ENCODE data around the gene SEC24D. TPM values are rescaled to one million over a fixed set of nuclear protein-coding genes. Genes with fewer than 3 reads are reported as not detected.

Gene SEC24D
- total RNA-seq, 1 experiment from 2014 or later, result 63.1 TPM

DNA sequence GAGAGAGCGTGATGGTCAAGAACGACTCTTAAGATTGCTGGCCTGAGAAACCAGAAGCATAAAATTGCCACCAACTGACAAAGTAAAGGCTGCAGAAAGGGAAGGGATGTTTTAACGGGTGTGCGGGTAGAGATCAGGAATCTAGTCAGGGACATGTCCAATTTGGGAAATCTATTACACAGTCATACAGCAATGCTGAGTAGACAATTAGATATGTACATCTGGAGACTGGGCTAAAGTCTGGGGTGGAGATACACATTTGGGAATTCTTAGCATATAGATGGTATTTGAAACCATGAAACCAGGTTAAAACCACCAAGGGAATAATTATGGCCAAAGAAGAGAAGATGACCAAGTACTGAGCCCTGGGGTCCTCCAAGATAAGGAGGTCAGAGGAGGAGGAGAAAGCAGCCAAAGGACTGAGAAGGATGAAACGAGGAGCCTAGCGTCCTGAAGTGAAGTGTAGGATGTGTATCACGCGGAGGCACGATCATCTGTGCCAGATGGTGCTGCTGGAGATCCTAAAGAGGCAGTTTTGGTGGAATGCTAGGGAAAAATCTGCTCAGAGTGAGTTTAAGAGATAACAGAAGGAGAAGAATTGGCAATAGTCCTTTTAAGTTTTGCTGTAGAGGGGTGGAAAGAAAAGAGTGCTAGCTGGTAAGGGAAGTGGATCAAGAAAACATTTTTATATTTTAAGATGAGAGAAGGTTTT, 36.5 kb downstream of the SEC24D start:
- no peak for TF ChIP-seq CREM (CRISPR knock-in tag; IDR thresholded peaks at IDR 0.05)
- TF ChIP-seq TEAD4 (CRISPR knock-in tag; IDR thresholded peaks at IDR 0.05), result no peak
- TF ChIP-seq, protein P1, sequence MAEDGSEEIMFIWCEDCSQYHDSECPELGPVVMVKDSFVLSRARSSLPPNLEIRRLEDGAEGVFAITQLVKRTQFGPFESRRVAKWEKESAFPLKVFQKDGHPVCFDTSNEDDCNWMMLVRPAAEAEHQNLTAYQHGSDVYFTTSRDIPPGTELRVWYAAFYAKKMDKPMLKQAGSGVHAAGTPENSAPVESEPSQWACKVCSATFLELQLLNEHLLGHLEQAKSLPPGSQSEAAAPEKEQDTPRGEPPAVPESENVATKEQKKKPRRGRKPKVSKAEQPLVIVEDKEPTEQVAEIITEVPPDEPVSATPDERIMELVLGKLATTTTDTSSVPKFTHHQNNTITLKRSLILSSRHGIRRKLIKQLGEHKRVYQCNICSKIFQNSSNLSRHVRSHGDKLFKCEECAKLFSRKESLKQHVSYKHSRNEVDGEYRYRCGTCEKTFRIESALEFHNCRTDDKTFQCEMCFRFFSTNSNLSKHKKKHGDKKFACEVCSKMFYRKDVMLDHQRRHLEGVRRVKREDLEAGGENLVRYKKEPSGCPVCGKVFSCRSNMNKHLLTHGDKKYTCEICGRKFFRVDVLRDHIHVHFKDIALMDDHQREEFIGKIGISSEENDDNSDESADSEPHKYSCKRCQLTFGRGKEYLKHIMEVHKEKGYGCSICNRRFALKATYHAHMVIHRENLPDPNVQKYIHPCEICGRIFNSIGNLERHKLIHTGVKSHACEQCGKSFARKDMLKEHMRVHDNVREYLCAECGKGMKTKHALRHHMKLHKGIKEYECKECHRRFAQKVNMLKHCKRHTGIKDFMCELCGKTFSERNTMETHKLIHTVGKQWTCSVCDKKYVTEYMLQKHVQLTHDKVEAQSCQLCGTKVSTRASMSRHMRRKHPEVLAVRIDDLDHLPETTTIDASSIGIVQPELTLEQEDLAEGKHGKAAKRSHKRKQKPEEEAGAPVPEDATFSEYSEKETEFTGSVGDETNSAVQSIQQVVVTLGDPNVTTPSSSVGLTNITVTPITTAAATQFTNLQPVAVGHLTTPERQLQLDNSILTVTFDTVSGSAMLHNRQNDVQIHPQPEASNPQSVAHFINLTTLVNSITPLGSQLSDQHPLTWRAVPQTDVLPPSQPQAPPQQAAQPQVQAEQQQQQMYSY (CRISPR knock-in tag; IDR thresholded peaks at IDR 0.05), result no peak
- no peaks in the 10 kb centered on the region for H3K9me3 Mint-ChIP-seq
- DNase-seq (ENCODE audit: low spot score) (no peak), ATAC-seq (no peak)
- CTCF ChIA-PET, result interaction anchor here (0.7 to 1.3 kb wide), 5 partner anchors 17 to 71 kb away, joined by 3 to 4 read pairs (median 3); no protein-coding TSS in a partner anchor
- H3K27me3 Mint-ChIP-seq (ENCODE audit: low read depth), result no peaks in the 10 kb centered on the region
- POLR2A ChIA-PET, result no interaction called here
- peaks cover 20% of the 10 kb centered on the region for H3K4me1 Mint-ChIP-seq
- H3K36me3 Mint-ChIP-seq, result peaks cover 47% of the 10 kb centered on the region
- H3K27ac Mint-ChIP-seq, result peak overlapping the region; percentile 44
- H3K4me3 Mint-ChIP-seq, result no peak overlapping the region

DNA sequence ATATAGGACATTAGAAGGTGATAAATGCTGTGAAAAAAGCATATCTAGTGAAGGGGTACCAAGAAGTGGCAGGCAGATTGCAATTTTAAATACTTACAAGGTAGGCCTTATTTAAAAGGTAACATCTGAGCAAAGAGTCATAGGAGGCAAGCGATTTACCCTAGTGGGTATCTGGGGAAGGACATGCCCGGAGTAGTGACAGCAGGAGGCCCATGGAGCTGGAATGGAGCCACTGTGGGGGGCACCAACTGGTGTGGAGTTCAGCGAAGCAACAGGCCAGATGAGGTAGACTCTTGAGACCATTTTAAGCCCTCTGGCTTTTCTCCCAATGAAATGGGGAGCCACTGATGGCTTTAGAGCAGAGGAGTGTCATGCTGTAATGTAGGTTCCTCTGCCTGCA, 37.3 kb downstream of the SEC24D start:
- Mint-ChIP-seq H3K9me3 (no peaks in the 10 kb centered on the region), H3K4me1 (peaks cover 15% of the 10 kb centered on the region), H3K36me3 (peaks cover 46% of the 10 kb centered on the region), H3K27me3 (ENCODE audit: low read depth) (no peaks in the 10 kb centered on the region), H3K27ac (peak overlapping the region; percentile 44), H3K4me3 (no peak overlapping the region)
- ATAC-seq (peak; percentile 86), DNase-seq (ENCODE audit: low spot score) (peak; percentile 30)
- TF ChIP-seq TEAD1 (CRISPR knock-in tag; IDR thresholded peaks at IDR 0.05) (no peak), ZNF219 (CRISPR knock-in tag; IDR thresholded peaks at IDR 0.05; ENCODE audit: borderline replicate concordance) (no peak), SOX15 (CRISPR knock-in tag; IDR thresholded peaks at IDR 0.05) (no peak), SP1 (CRISPR knock-in tag; conservative IDR thresholded peaks at IDR 0.05) (no peak), ZNF138 (CRISPR knock-in tag; conservative IDR thresholded peaks at IDR 0.05) (no peak), NR3C1 (CRISPR knock-in tag; conservative IDR thresholded peaks at IDR 0.05; ENCODE audit: low read depth) (no peak), ZNF317 (CRISPR knock-in tag; IDR thresholded peaks at IDR 0.05; ENCODE audit: borderline replicate concordance, low read depth) (no peak), ZNF396 (CRISPR knock-in tag; IDR thresholded peaks at IDR 0.05; ENCODE audit: borderline replicate concordance) (no peak), IRF2 (CRISPR knock-in tag; IDR thresholded peaks at IDR 0.05; ENCODE audit: borderline replicate concordance, low read depth) (no peak), GRHL2 (CRISPR knock-in tag; IDR thresholded peaks at IDR 0.05; ENCODE audit: insufficient replicate concordance, severe bottlenecking) (no peak), EMX1 (CRISPR knock-in tag; IDR thresholded peaks at IDR 0.05) (no peak)
- TF ChIP-seq, protein P2, sequence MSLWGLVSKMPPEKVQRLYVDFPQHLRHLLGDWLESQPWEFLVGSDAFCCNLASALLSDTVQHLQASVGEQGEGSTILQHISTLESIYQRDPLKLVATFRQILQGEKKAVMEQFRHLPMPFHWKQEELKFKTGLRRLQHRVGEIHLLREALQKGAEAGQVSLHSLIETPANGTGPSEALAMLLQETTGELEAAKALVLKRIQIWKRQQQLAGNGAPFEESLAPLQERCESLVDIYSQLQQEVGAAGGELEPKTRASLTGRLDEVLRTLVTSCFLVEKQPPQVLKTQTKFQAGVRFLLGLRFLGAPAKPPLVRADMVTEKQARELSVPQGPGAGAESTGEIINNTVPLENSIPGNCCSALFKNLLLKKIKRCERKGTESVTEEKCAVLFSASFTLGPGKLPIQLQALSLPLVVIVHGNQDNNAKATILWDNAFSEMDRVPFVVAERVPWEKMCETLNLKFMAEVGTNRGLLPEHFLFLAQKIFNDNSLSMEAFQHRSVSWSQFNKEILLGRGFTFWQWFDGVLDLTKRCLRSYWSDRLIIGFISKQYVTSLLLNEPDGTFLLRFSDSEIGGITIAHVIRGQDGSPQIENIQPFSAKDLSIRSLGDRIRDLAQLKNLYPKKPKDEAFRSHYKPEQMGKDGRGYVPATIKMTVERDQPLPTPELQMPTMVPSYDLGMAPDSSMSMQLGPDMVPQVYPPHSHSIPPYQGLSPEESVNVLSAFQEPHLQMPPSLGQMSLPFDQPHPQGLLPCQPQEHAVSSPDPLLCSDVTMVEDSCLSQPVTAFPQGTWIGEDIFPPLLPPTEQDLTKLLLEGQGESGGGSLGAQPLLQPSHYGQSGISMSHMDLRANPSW (CRISPR knock-in tag; conservative IDR thresholded peaks at IDR 0.05; ENCODE audit: low read depth), result no peak
- TF ChIP-seq, protein P3, sequence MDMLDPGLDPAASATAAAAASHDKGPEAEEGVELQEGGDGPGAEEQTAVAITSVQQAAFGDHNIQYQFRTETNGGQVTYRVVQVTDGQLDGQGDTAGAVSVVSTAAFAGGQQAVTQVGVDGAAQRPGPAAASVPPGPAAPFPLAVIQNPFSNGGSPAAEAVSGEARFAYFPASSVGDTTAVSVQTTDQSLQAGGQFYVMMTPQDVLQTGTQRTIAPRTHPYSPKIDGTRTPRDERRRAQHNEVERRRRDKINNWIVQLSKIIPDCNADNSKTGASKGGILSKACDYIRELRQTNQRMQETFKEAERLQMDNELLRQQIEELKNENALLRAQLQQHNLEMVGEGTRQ (CRISPR knock-in tag; IDR thresholded peaks at IDR 0.05), result no peak
- TF ChIP-seq, protein P4, sequence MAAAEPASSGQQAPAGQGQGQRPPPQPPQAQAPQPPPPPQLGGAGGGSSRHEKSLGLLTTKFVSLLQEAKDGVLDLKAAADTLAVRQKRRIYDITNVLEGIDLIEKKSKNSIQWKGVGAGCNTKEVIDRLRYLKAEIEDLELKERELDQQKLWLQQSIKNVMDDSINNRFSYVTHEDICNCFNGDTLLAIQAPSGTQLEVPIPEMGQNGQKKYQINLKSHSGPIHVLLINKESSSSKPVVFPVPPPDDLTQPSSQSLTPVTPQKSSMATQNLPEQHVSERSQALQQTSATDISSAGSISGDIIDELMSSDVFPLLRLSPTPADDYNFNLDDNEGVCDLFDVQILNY (CRISPR knock-in tag; IDR thresholded peaks at IDR 0.05), result no peak
- TF ChIP-seq, protein P5, sequence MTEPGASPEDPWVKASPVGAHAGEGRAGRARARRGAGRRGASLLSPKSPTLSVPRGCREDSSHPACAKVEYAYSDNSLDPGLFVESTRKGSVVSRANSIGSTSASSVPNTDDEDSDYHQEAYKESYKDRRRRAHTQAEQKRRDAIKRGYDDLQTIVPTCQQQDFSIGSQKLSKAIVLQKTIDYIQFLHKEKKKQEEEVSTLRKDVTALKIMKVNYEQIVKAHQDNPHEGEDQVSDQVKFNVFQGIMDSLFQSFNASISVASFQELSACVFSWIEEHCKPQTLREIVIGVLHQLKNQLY (CRISPR knock-in tag; IDR thresholded peaks at IDR 0.05), result no peak
- CTCF ChIA-PET, result interaction anchor here (0.7 to 1.3 kb wide), 7 partner anchors 18 to 208 kb away, joined by 3 to 4 read pairs (median 3); no protein-coding TSS in a partner anchor
- POLR2A ChIA-PET, result no interaction called here
